HG02763 (cell line): Measurements from ENCODE around the gene PDRG1.

Experiments
- ATAC-seq: cut with Tn5 transposase; IDR thresholded peaks from one replicate; pipeline ENCODE4 v1.9.1; 2021; ENCODE audit warnings: mild to moderate bottlenecking, moderate library complexity; ENCODE audit not compliant: unreplicated experiment

PDRG1 gene

DNA sequence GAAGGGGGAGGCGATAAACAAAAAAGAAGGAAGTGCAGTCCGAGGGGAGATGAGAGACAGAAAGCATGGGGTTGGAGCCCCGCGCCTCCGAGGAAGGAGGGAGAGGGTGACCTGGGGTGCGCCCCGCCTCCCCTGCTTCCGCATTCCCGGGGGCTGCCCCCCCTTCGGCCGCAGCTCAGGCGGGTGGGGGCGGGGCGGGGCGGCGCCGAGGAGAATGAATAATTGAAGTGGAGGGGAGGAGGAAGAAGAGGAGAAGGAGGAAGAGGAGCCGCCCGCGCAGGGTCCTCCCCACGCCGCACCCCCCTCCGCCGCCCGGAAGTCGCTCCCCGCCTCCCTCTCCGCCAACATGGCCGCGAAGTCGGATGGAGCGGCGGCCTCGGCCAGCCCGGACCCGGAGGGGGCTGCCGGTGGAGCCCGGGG lies 16.0 kb upstream of the PDRG1 start, which contains the start of gene XKR7:
Gene XKR7 (plus strand): TSS at position 322 of the 420 bp plus-strand sequence. CDS start 25 bp downstream, at position 347.
- no peak for ATAC-seq

DNA sequence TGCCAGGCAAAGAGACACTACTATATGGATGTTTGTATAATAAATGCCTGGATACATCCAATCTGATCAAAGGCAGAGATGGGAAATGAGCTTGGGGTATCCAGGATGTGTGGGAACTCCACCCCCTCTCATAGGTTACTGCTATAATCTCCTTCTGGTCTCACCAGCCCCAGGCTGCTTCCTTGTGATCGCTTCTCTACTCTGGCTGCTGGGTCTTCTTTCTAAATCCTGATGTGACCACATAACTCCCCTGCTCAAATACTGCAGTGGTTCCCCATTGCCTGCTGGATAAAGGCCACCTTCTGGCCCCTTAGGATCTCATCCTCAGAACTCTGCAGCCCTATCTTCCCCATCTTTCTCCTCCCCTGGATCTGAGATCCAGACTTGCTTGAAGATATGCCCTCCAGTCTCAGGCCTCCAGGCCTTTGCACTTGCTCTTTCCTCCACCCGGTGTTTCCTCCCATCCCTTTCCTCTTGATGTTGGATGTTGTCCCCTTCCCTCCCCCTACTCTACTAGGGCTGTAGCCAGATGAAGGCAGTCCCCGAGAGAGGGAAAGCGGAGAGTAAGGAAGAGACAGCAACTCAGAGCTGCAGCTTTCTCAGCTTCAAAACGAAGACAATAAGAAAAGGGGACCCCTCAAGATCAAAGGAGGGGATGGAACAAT lies 15.3 kb upstream of the PDRG1 start:
- ATAC-seq: no peak

DNA sequence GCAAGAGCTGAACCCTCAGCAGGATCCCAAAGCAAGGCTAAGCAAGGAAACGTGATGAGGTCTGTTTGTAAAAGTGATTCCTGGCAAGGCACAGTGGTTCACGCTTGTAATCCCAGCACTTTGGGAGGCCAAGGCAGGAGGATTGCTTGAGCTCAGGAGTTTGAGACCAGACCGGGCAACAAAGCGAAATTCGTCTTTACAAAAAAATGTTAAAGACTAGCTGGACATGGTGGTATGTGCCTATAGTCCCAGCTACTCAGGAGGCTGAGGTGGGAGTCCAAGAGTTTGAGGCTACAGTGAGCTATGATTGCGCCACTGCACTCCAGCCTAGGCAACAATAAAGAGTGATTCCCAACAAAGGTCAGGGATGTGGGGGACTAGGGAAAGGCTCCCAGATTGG lies 12.0 kb upstream of the PDRG1 start:
- no peak for ATAC-seq

DNA sequence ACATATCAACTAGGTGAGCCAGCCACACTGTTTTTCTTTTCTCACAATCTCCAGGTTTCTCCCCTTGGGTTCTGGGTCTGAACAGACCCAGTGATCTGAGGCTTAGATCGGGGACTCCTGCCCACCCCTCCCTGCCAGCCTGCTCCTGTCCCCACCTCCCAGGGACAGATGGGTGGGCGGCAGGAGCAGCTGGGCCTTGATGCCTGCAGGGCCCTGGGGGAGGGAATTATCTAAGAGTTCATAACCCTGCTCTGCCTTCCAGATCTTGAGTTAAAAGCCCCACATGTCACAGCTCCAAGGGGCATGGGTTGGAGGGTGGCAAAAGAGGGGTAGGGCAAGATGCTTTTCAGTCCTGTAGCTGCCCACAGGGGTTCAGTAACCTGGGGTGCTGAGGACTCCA lies 10.9 kb upstream of the PDRG1 start:
- no peak for ATAC-seq

DNA sequence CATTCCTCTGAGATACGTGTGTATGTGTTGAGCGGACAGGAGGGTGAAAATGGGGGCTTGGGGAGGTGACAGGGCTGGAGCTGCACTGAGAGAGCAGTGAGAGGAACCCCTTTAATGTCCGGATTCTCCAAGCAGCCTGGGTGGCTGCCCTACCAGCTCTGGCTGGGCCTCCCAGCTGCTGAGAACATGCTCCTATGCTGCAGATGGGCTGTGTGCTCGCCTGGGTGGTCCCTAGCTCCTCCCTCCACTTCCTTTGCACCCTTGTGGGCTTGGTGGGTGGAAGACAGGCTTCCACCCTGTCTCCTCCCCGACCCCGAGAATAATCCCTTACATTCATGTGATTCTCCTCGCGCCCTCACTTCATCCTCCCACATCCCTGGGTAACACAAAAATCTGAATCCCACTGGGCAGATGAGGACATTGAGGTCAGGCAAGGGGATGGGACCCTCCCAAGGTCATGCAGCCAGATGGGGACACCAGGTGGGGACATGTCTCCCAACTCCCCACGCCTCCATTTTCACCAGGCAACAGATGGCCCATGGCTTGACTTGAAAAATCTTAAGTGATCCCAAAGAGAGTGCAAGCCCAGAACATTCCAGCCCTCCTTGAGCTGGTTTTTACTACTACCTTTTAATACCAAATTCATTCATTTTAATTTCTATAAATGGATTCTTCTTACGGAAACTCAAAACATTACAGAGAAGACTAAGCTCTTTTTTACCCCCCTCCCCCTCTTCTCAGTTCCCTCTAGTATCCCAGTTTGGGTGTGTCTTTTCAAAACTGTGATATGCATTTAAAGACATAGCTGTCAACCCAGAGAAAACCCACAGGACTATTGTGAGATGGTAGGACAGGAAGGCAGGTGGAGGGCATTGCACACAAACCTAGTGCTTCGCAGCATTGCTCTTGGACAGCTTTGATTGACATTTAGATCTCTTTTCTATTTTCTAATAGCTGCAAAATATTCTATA lies 5.0 kb upstream of the PDRG1 start:
- no peak for ATAC-seq

DNA sequence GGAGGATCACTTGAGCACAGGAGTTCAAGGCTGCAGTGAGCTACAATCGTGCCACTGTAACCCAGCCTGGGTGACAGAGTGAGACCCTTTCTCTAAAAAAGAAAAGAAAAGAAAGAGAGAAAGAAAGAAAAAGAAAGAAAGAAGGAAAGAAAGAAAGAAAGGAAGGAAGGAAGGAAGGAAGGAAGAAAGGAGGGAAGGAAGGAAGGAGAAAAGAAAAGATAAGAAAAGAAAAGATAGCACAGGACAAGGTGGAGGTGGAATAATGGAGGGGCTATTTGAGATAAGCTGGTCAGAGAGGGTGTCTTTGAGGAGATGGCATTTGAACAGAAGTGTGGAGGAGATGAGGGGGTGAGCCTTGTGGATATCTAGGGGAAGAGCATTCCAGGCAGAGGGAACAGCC lies 2.7 kb upstream of the PDRG1 start:
- no peak for ATAC-seq

DNA sequence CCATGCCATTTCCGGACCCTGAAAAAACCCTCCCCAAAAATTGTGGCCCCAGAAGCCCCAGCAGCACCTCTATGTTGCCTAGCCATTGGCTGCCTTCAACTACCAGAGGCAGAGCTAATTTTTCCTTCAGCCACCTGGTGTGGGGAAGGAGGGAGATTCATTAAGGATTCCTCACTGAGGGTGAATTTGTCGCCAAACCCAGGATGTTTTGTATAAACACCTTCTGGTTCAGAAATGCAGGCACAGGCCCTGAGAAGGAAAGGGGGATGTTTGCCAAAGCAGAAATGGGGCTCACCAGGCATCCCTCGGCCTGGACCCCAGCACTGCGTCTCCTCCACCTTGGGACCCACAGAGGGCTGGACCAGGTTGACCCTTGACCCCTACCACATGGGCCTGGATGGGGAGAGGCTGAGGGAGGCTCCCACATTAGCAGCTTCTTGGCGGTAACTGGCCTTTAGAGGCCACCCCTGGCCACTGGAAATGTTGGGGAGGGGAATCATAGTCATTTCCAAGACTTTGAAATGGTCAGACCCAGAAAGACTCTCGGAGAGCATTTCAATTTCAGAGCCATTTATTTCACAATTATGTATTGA lies 1.8 kb upstream of the PDRG1 start:
- ATAC-seq: no peak

DNA sequence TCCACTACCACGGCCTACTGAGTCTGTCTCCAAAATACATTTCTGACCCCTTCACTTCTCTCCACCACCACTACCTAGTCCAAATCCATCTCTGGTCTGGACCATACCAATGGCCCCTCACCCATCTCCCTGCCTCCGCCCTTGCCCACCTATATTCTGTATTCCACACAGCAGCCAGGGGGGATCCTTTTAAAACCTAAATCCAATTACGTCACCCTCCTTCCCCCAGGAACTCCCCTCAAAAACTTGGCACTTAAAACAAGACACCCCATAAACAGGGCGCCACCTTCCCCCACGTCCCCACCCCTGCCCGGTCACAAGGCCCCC lies 680 bp downstream of the PDRG1 start:
- no peak for ATAC-seq

DNA sequence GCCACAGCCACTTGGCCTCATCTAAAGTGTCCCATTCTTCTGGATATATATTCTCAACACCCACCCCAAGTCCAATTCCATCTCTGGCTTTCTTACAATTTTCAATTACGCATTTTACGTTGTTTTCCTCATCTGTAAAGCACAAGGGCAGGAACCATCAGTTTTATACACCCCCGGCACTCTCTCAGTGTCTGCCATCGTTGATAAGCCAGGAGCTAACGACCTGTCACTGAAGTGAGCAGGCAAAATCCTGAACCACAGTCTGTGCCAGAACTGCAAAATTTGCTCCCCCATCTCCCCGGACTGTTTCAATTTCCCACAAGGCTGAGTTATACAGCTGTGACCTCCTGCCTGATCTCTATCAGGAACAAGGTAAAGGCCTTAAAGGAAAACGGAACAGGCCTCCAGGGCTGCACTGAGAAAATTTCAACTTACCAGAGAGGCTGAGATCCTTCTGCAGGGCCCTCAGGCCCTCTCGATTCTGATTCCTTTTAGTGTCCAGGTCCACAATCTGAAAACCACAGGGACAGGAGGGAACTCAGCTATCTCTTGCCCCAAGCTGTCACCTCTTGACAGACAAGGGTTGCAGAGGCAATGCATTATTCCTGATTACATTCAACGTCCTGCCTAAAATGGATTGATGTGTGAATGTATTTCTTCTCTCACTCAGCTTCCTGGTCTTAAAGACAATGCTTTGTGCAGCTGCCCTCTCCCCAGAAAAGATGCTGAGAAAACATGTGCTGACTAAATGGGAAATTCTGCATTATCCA lies 1.8 kb downstream of the PDRG1 start:
- no peak for ATAC-seq

DNA sequence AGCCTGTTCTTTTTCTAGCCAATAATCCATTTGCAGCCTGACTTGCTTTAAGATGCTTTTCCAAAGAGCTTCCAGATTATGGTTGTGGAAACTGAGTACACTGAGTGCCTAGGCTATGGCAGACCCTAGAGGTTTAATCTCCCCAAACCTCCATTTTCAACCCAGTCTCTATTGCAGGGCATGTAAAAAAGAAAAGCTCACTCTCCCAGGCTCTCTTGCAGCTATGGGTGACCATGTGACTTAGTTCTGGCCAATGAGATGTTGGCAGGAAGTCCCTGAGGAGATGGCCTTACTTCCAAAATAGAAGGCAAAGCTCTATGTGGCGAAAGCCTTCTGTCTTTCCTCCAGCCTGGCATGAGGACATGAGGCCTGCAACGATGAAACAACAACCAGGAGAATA lies 3.8 kb downstream of the PDRG1 start:
- no peak for ATAC-seq

DNA sequence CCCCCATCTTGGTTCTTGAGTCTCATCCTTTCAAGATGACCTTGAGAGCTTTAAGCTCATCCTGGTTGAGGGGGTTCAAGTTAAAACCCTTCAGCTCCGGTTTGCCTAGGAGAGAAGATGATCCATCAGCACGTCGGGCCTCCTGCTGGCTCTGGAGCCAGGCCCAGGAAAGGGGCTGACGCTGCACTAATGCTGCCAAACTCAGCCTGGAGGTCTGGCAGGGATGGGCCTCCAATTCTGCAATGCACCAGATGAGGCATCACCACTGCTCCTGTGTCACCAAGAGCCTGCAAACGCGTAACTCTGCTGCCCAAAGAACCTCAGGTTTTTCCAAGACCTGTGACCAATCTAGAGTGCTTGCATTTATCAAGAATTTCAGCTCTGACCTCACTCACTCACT lies 6.1 kb downstream of the PDRG1 start:
- ATAC-seq: no peak

DNA sequence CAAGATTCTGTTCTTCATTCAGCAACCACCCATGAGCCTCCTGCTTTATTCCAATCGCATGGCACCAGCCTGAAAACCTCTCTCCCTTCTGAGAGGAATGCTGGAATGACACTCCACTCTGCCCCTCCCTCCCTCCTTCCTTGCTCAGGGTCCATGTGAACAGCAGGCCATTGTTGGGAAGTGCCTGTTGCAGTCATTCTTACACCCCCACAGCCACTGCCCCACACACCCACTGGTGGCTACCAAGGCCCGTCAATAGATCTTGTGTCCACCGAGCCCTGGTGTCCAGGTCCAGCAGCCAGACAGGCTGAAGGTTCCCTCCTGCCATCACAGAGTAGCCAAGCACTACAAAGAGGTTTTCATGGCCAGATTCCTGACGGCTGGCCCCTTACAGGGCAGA lies 6.5 kb downstream of the PDRG1 start:
- no peak for ATAC-seq

DNA sequence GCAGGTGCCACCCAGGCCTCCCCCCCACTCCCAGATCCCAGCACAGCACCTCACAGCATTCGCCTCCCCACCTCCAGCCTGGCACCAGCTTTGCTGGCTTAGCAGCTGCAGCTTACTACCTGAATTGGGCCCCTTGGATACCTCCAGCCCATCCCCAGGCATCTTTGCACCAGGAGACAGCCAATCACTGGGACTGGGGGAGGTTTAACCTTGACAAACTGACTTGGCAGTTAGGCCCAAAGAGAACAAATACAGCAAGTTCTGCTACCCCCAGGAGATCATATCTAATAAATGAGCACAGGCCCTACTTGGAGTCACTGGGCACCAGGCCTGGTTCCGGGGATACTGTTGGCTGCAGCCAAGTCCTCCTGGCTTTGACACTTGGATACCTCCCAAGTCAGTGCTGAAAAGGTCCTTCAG lies 8.8 kb downstream of the PDRG1 start:
- no peak for ATAC-seq

DNA sequence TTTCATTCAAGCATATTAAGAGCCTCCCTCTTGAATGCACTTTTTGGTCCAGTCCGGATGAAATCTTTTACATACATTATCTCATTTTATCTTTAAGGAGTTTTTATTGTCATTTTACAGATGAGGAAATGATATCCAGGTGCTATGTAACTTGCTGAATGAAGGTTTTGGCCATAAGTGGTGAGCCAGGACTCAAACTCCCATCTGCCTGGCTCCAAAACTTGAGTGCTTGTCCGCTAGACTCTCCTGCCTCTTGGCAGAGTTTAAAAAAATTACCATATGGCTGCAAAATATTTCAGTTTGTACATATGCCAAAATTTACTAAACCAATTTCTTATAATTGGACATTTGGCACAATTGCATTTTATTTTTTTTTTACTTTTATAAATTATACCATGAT lies 12.2 kb downstream of the PDRG1 start:
- ATAC-seq: no peak

DNA sequence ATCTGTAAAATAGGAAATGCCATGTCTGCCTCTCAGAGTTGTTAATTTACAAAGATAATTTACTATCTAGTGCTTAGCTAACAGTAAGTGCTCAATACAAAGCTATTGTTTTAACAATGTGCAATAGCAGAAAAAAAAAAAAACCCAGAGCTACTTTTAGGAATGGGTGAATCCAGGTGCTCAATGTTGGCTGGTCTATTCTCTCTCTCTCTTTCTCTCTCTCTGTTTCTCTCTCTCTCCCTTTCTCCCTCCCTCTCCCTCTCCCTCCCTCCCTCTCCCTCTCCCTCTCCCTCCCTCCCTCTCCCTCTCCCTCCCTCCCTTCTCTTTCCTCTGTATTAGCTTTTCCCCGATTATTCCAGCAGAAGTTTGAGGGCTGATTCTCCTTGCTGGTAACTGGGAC lies 14.0 kb downstream of the PDRG1 start:
- ATAC-seq: no peak

DNA sequence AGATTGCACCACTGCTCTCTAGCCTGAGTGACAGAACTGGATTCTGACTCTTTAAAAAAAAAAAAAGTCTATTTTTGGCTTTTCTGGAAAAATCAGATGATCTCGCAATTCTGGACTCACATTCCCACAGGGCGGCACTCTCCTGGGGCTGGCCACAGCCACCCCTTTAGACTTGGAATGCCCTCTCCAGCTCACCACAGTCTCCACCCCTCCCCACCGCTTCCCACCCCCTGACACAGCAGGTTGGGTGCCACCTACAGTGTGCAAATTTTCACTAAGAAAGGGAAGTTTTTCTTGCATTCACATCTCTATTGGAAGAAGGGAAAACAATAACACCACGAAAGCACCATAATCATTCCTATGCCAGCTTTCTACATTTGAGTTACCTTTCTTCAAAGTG lies 15.4 kb downstream of the PDRG1 start:
- no peak for ATAC-seq

DNA sequence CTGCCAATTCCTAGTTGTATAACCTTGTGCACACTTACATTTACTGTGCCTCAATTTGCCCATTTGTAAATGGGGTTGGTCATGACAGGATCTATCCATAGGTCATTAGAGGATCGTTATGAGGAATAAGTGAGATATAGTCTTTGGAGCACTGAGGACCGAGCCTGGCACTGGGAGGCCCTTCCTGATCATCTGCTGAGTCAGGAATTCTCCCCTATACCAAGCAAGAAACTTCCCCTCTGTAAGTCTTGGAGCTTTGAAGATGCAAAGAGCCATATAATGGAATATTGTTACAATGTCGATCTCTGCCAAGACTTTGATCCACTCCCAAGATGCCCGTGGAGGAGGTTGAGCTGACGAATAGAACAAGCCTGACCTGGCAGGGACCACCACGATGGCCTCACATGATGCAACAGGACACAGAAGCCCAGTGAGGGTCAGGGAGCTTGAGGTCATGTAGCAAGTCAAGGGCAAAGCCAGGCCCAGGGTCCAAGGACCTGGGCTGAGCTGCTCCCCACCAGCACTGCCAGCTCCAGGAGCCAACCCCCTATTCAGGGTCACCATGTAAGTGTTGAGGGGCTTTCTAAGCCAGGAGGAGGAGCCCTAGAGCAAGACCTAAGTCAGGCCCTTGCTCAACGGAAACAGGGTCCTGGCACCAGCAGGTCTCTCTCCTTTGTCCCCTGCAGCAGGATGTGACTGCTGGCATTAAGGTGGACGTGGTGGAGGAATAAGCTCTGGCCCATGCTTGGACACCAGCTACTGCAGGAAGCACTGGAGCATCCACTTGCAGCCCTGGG lies 16.7 kb downstream of the PDRG1 start:
- no peak for ATAC-seq

DNA sequence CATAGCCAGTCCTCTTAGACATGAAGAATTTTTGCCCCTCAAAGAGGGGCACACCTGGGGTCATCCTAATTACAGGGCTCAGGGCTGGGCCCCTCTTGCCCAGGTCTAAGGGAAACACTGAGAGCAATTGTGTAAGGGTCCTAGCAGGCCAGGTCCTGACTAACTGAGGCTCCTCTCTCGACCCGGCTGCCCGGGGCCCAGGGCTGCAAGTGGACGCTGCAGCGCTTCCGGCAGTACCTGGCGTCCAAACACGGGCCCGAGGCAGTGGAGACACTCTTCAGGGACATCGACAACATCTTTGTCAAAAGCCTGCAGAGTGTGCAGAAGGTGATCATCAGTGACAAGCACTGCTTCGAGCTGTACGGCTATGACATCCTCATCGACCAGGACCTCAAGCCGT lies 17.4 kb downstream of the PDRG1 start:
- no peak for ATAC-seq

DNA sequence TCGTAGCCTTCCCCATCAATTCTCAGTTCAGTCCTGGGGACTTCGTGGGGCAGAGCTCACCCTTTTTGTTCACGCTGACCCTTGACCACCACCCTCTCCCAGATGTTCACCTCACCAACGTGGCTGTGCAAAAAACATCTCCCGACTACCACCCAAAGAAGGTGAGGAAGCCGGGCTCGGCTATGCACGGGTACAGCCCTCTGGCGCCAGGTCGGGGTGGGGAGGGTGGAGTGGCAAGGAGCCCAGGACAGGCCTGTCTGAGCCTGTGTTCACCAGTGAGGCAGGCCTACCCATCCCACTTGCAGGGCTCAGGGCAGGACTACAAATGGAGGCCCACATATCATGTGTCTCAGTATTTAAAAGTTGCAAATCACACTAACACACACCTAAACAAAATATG lies 18.1 kb downstream of the PDRG1 start:
- ATAC-seq: no peak

DNA sequence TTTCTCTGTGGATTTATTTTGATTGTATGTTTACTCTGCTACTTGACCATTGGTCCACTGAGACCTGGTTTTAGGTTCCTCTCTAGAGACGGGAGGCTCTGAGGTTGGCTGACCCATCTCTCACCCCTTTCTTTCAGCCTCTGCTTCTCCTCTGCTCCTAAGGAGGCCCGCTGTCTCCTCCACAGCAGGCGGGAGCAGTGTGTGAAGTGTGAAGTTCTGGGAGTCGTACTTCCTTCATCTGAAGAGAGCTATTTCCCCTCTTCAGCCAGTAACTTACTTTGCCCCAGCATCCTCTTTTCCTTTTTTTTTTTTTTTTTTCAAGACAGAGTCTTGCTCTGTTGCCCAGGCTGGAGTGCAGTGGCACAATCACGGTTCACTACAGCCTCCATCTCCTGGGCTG lies 21.1 kb downstream of the PDRG1 start:
- ATAC-seq: no peak
